A673 (cell line): ENCODE measurements around the gene ARTN. TPM values are rescaled to one million over a fixed set of nuclear protein-coding genes. Genes with fewer than 3 reads are reported as not detected.

ENCODE experiments used
- BruUV-seq: library from RNA; stranded (reverse); fragments of 400-500 nt; replicated peaks from 2 replicates; lab custom pipeline; 2021; lab: Mats Ljungman, UMichigan
- CTCF ChIA-PET: fragments of 300-600 bp; sonication (Branson Sonifier 250); formaldehyde crosslinking; loops from one replicate; lab custom pipeline; 2022; ENCODE audit warnings: antibody characterized with exemption; lab: Charles Lee
- POLR2A ChIA-PET: fragments of 300-600 bp; sonication (Branson Sonifier 250); formaldehyde crosslinking; loops from one replicate; lab custom pipeline; 2022; ENCODE audit warnings: antibody characterized with exemption; ENCODE audit not compliant: low non-redundant PET; lab: Charles Lee
- DNase-seq: peaks from one replicate; pipeline ENCODE4 v3.0.0-alpha.2; 2015; ENCODE audit warnings: low spot score
- H3K27ac ChIP-seq: fragments of 200-600 bp; sonication (generic); 2 replicates; pipeline ENCODE4 v1.5.1; 2016; ENCODE audit warnings: mixed run types, low read depth, mild to moderate bottlenecking, mixed read lengths, antibody characterized with exemption, low read length; ENCODE audit not compliant: poor library complexity, severe bottlenecking
- H3K27me3 ChIP-seq: fragments of 200-600 bp; sonication (generic); replicated peaks from 2 replicates; pipeline ENCODE4 v1.6.1; 2017; ENCODE audit warnings: mixed run types, low read depth, mild to moderate bottlenecking, mixed read lengths, antibody characterized with exemption, low read length; ENCODE audit not compliant: insufficient read depth, poor library complexity
- H3K36me3 ChIP-seq: fragments of 200-600 bp; sonication (generic); 2 replicates; pipeline ENCODE4 v1.6.1; 2016; ENCODE audit warnings: mixed run types, mild to moderate bottlenecking, mixed read lengths, antibody characterized with exemption, low read length; ENCODE audit not compliant: insufficient read depth, poor library complexity, severe bottlenecking
- H3K4me1 ChIP-seq: fragments of 200-600 bp; sonication (generic); 2 replicates; pipeline ENCODE4 v1.6.1; 2017; ENCODE audit warnings: mixed run types, mild to moderate bottlenecking, mixed read lengths, antibody characterized with exemption, low read length; ENCODE audit not compliant: insufficient read depth, poor library complexity, severe bottlenecking
- H3K4me3 ChIP-seq: fragments of 200-600 bp; sonication (generic); 2 replicates; pipeline ENCODE4 v1.5.1; 2016; ENCODE audit warnings: low read depth, mixed run types, mild to moderate bottlenecking, mixed read lengths, low read length; ENCODE audit not compliant: poor library complexity, severe bottlenecking
- H3K9me3 ChIP-seq: fragments of 200-600 bp; sonication (generic); 2 replicates; pipeline ENCODE4 v1.6.1; 2016; ENCODE audit warnings: mixed run types, low read depth, mild to moderate bottlenecking, mixed read lengths, antibody characterized with exemption, low read length; ENCODE audit not compliant: poor library complexity, severe bottlenecking
- CTCF ChIP-seq: fragments of 300-800, 200-600 bp; sonication (generic); conservative IDR thresholded peaks from 2 replicates; pipeline ENCODE4 v1.5.1; 2017; ENCODE audit warnings: low read depth, mild to moderate bottlenecking, antibody characterized with exemption, low read length, moderate library complexity, mixed read lengths
- EZH2 ChIP-seq: fragments of 200-600 bp; sonication (generic); IDR thresholded peaks from 2 replicates; pipeline ENCODE4 v1.6.1; 2017; ENCODE audit warnings: borderline replicate concordance, low read depth, mild to moderate bottlenecking, mixed read lengths, antibody characterized with exemption, low read length; ENCODE audit not compliant: poor library complexity, severe bottlenecking
- intact Hi-C: fragments of 100-400 bp; cut with micrococcal nuclease; formaldehyde crosslinking; loops from one replicate; pipeline ENCODE4 v1.10.0; 2022; ENCODE audit not compliant: unreplicated experiment
- total RNA-seq: library from RNA; stranded (reverse); gene quantifications from 2 replicates; pipeline ENCODE4 v1.2.3, GENCODE V29; 2021

Gene ARTN
- total RNA-seq, 1 experiment from 2014 or later = 28.1 TPM

DNA sequence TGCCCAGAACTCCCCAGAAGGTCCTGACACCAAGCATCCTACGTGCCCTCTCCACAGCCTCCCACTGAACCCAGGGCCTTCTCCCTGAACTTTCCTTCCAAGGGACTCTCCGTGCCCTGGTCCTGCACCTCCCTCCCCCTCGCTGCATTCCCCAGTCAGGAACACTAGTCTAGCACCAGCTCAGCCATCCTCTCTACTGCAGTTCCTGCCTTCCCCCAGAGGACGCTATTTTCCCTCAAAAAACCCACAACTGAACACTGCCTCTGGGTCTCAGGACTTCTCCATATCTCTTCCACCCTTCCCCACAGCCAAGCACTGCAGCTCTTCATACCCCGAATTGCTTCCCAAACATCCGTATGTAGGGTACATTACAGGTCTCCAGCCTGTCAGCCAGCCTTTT is 12.6 kb upstream of the ARTN start:
- Histone ChIP-seq H3K4me3 (no peak overlapping the region), H3K27me3 (no peaks in the 10 kb centered on the region), H3K36me3 (no peaks in the 10 kb centered on the region), H3K9me3 (no peaks in the 10 kb centered on the region), H3K4me1 (no peaks in the 10 kb centered on the region), H3K27ac (no peak overlapping the region)
- DNase-seq = no peak
- BruUV-seq = no TSS peak
- ChIA-PET POLR2A (no interaction called here), CTCF (no interaction called here)
- TF ChIP-seq CTCF (no peak), EZH2 (no peak)
- intact Hi-C loops = no loop called here

DNA sequence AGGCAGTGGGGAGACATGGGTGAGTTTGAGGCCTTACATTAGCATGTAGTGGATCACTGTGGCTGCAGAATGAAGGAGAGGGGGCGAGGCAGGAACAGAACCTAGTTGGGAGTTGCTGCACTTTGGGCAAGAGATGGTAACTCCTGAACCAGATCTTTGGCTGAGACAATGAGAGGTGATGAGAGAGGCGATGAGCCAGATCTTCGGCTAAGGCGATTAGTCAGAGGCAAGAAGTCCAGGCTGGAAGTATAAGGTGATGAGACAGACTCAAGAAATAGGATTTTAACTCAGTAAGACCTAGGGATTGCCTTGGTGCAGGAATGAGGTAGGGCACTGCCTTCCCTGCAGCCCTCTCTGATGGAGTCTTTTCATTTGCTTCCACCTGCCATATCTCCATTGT is 9.1 kb upstream of the ARTN start:
- H3K27ac ChIP-seq = no peak overlapping the region
- no peaks in the 10 kb centered on the region for H3K4me1 ChIP-seq
- no peak overlapping the region for H3K4me3 ChIP-seq
- intact Hi-C loops = no loop called here
- no peaks in the 10 kb centered on the region for H3K27me3 ChIP-seq
- TF ChIP-seq EZH2 (no peak), CTCF (no peak)
- no peaks in the 10 kb centered on the region for H3K36me3 ChIP-seq
- no peak for DNase-seq
- ChIA-PET CTCF (no interaction called here), POLR2A (interaction anchor here (0.6 kb wide), 1 partner anchor 56 kb away, joined by 3 read pairs; no protein-coding TSS in a partner anchor)
- BruUV-seq = no TSS peak
- no peaks in the 10 kb centered on the region for H3K9me3 ChIP-seq

GRCh38 chr1:43925846-43926245 is 7.8 kb upstream of the ARTN start:
- H3K4me1 ChIP-seq = no peaks in the 10 kb centered on the region
- POLR2A ChIA-PET = no interaction called here
- H3K9me3 ChIP-seq = no peaks in the 10 kb centered on the region
- intact Hi-C loops = no loop called here
- TF ChIP-seq CTCF (no peak), EZH2 (no peak)
- no peak overlapping the region for H3K27ac ChIP-seq
- H3K36me3 ChIP-seq = peaks cover 3% of the 10 kb centered on the region
- no peak for DNase-seq
- H3K4me3 ChIP-seq = no peak overlapping the region
- no TSS peak for BruUV-seq
- no peaks in the 10 kb centered on the region for H3K27me3 ChIP-seq
- CTCF ChIA-PET = no interaction called here
